RWPE1 (cell line): ENCODE results near the gene SND1.

Experiments
- CTCF ChIA-PET: fragments of 350-600 bp; sonication (Branson Sonifier 250); formaldehyde crosslinking; extraction: SDS; loops from one replicate; lab custom pipeline; 2021; lab: Yijun Ruan, JAX
- POLR2A ChIA-PET: fragments of 400-600 bp; formaldehyde crosslinking; extraction: SDS; loops from one replicate; lab custom pipeline; 2020; ENCODE audit warnings: antibody characterized with exemption; ENCODE audit not compliant: low non-redundant PET; lab: Yijun Ruan, JAX
- DNase-seq: peaks from one replicate; pipeline ENCODE4 v3.0.0; 2012; ENCODE audit warnings: low spot score
- H3K27ac ChIP-seq: fragments of 450-650 bp; 2 replicates; pipeline ENCODE4 v1.5.1; 2017
- CTCF ChIP-seq: fragments of 450-650 bp; conservative IDR thresholded peaks from 2 replicates; pipeline ENCODE4 v1.5.1; 2017; ENCODE audit warnings: low read depth, mild to moderate bottlenecking

SND1 gene

GRCh38 chr7:128084896-128085608 is 433.1 kb downstream of the SND1 start:
- DNase-seq: no peak
- CTCF ChIA-PET: no interaction called here
- no peak overlapping the region for H3K27ac ChIP-seq
- TF ChIP-seq CTCF: no peak
- POLR2A ChIA-PET: no interaction called here

GRCh38 chr7:128090492-128090891 is 438.5 kb downstream of the SND1 start:
- ChIA-PET CTCF (interaction anchor here (0.6 kb wide), 1 partner anchor 381 kb away, joined by 4 read pairs; no protein-coding TSS in a partner anchor), POLR2A (no interaction called here)
- no peak for TF ChIP-seq CTCF
- H3K27ac ChIP-seq: no peak overlapping the region
- DNase-seq: no peak

- CTCF ChIA-PET: interaction anchor here (0.9 kb wide), 1 partner anchor 44 kb away, joined by 3 read pairs; no protein-coding TSS in a partner anchor
- no peak for TF ChIP-seq CTCF
- POLR2A ChIA-PET: no interaction called here
- no peak for DNase-seq
- H3K27ac ChIP-seq: no peak overlapping the region
Observed at GRCh38 chr7:128091106-128091505, 439.1 kb downstream of the SND1 start.

- no peak for DNase-seq
- POLR2A ChIA-PET: no interaction called here
- CTCF ChIA-PET: interaction anchor here (0.9 kb wide), 1 partner anchor 43 kb away, joined by 3 read pairs; no protein-coding TSS in a partner anchor
- no peak for TF ChIP-seq CTCF
- H3K27ac ChIP-seq: no peak overlapping the region
Observed at GRCh38 chr7:128092221-128092620, 440.2 kb downstream of the SND1 start.

GRCh38 chr7:128093614-128094570 is 441.9 kb downstream of the SND1 start:
- no peak overlapping the region for H3K27ac ChIP-seq
- no peak for DNase-seq
- POLR2A ChIA-PET: no interaction called here
- CTCF ChIA-PET: interaction anchor here (0.6 kb wide), 1 partner anchor 751 kb away, joined by 7 read pairs; no protein-coding TSS in a partner anchor
- TF ChIP-seq CTCF: no peak

- TF ChIP-seq CTCF: no peak
- no peak for DNase-seq
- POLR2A ChIA-PET: no interaction called here
- H3K27ac ChIP-seq: no peak overlapping the region
- CTCF ChIA-PET: no interaction called here
Observed at GRCh38 chr7:128094686-128095085, 442.7 kb downstream of the SND1 start.
